GM23338 (cell line): ENCODE results near the gene PPP1R36. TPM values are rescaled to one million over a fixed set of nuclear protein-coding genes. Genes with fewer than 3 reads are reported as not detected.

Experiments used
- ATAC-seq: fragments of 200-7000 bp; cut with Tn5 transposase; 3 replicates; pipeline ENCODE4 v1.9.1; 2020
- DNase-seq: peaks from one replicate; pipeline ENCODE4 v3.0.0-alpha.2; 2015; ENCODE audit warnings: low spot score
- H2AFZ ChIP-seq: fragments of 200-600 bp; sonication (generic); 2 replicates; pipeline ENCODE4 v1.8.0; 2016; ENCODE audit warnings: antibody characterized with exemption, mild to moderate bottlenecking, moderate library complexity
- H3F3A ChIP-seq: fragments of 200-600 bp; sonication (generic); replicated peaks from 2 replicates; pipeline ENCODE4 v1.8.0; 2017; ENCODE audit warnings: antibody characterized with exemption, mixed run types, low read depth
- H3K27ac ChIP-seq: fragments of 200-600 bp; sonication (generic); 2 replicates; pipeline ENCODE4 v1.6.1; 2016; ENCODE audit warnings: low read depth
- H3K27me3 ChIP-seq: fragments of 200-600 bp; sonication (generic); 2 replicates; pipeline ENCODE4 v1.8.0; 2016; ENCODE audit warnings: mild to moderate bottlenecking, mixed run types, moderate library complexity; ENCODE audit not compliant: insufficient read depth
- H3K36me3 ChIP-seq: fragments of 200-600 bp; sonication (generic); 2 replicates; pipeline ENCODE4 v1.8.0; 2016; ENCODE audit warnings: mild to moderate bottlenecking; ENCODE audit not compliant: insufficient read depth
- H3K4me1 ChIP-seq: fragments of 200-600 bp; sonication (generic); 2 replicates; pipeline ENCODE4 v1.8.0; 2016; ENCODE audit warnings: mild to moderate bottlenecking, moderate library complexity; ENCODE audit not compliant: insufficient read depth
- H3K4me2 ChIP-seq: fragments of 200-600 bp; sonication (generic); 2 replicates; pipeline ENCODE4 v1.7.1; 2017; ENCODE audit warnings: mixed run types
- H3K4me3 ChIP-seq: fragments of 200-600 bp; sonication (generic); 2 replicates; pipeline ENCODE4 v1.6.1; 2016; ENCODE audit warnings: mixed run types
- H3K79me2 ChIP-seq: fragments of 200-600 bp; sonication (generic); replicated peaks from 2 replicates; pipeline ENCODE4 v1.8.0; 2017; ENCODE audit warnings: mild to moderate bottlenecking; ENCODE audit not compliant: insufficient read depth
- H3K9me2 ChIP-seq: fragments of 200-600 bp; sonication (generic); 2 replicates; pipeline ENCODE4 v1.8.0; 2017; ENCODE audit not compliant: insufficient read depth
- H4K20me1 ChIP-seq: fragments of 200-600 bp; sonication (generic); replicated peaks from 2 replicates; pipeline ENCODE4 v1.8.0; 2017; ENCODE audit warnings: mild to moderate bottlenecking; ENCODE audit not compliant: insufficient read depth
- H3K27ac Mint-ChIP-seq: 2 replicates; pipeline ENCODE4 v1.8.0; 2020; ENCODE audit warnings: inconsistent platforms, mild to moderate bottlenecking, moderate library complexity, mixed read lengths
- H3K27me3 Mint-ChIP-seq: 3 replicates; pipeline ENCODE4 v1.8.0; 2022; ENCODE audit warnings: low read depth, mild to moderate bottlenecking, moderate library complexity, mixed read lengths, inconsistent platforms; ENCODE audit not compliant: insufficient read depth, poor library complexity
- H3K36me3 Mint-ChIP-seq: 3 replicates; pipeline ENCODE4 v1.8.0; 2021; ENCODE audit warnings: low read depth, mild to moderate bottlenecking, inconsistent platforms, moderate library complexity, mixed read lengths
- H3K4me1 Mint-ChIP-seq: 3 replicates; pipeline ENCODE4 v1.8.0; 2020; ENCODE audit warnings: mild to moderate bottlenecking, inconsistent platforms, mixed read lengths
- H3K4me3 Mint-ChIP-seq: 3 replicates; pipeline ENCODE4 v1.8.0; 2021; ENCODE audit warnings: moderate library complexity, mild to moderate bottlenecking, inconsistent platforms, mixed read lengths
- H3K9me3 Mint-ChIP-seq: 3 replicates; pipeline ENCODE4 v1.8.0; 2020; ENCODE audit warnings: moderate library complexity, mild to moderate bottlenecking, inconsistent platforms, mixed read lengths
- CREB1 ChIP-seq: fragments of 250-450 bp; sonication (Bioruptor Pico); IDR thresholded peaks from 2 replicates; pipeline ENCODE4 v1.5.0; 2020; ENCODE audit warnings: low read depth, mild to moderate bottlenecking, moderate library complexity
- EZH2 ChIP-seq: fragments of 200-600 bp; sonication (generic); IDR thresholded peaks from one replicate; pipeline ENCODE4 v1.8.0; 2017; ENCODE audit warnings: antibody characterized with exemption, mild to moderate bottlenecking, low read depth; ENCODE audit not compliant: unreplicated experiment
- EZH2phosphoT487 ChIP-seq: fragments of 200-600 bp; sonication (generic); IDR thresholded peaks from one replicate; pipeline ENCODE4 v1.8.1; 2018; ENCODE audit warnings: antibody characterized with exemption; ENCODE audit not compliant: unreplicated experiment
- NANOG ChIP-seq: IDR thresholded peaks from 2 replicates; pipeline ENCODE4 v1.6.1; 2016; ENCODE audit warnings: antibody characterized with exemption, borderline replicate concordance
- POLR2AphosphoS5 ChIP-seq: IDR thresholded peaks from 2 replicates; pipeline ENCODE4 v1.6.1; 2016; ENCODE audit warnings: antibody characterized with exemption, low read depth
- STAT1 ChIP-seq: IDR thresholded peaks from one replicate; pipeline ENCODE4 v1.6.1; 2016; ENCODE audit warnings: antibody characterized with exemption; ENCODE audit not compliant: unreplicated experiment
- ZNF114 ChIP-seq: fragments of 250-450 bp; sonication (Bioruptor Pico); IDR thresholded peaks from 2 replicates; pipeline ENCODE4 v1.5.0; 2020; ENCODE audit warnings: mild to moderate bottlenecking, moderate library complexity
- ZNF331 ChIP-seq: fragments of 250-450 bp; sonication (Bioruptor Pico); IDR thresholded peaks from 2 replicates; pipeline ENCODE4 v1.5.0; 2020; ENCODE audit warnings: low read depth, mild to moderate bottlenecking, moderate library complexity
- polyA plus RNA-seq: library from polyadenylated mRNA; unstranded; fragments of >200 nt; fragmentation: Nextera tagmentation; extraction: Ambion mirVana; gene quantifications from 2 replicates; pipeline ENCODE4 v1.2.1, GENCODE V29; 2016
- total RNA-seq: library from RNA; depleted of rRNA; stranded (reverse); fragments of >200 nt; shearing (Covaris generic); gene quantifications from 2 replicates; pipeline ENCODE4 v1.2.3, GENCODE V29; 2014
- TF ChIP-seq, protein P1 (sequence below): fragments of 250-450 bp; sonication (Bioruptor Pico); IDR thresholded peaks from 2 replicates; pipeline ENCODE4 v1.5.0; 2020; ENCODE audit warnings: mild to moderate bottlenecking, moderate library complexity
- TF ChIP-seq, protein P2 (sequence below), 2 experiments: fragments of 200-600 bp in 1 of 2; sonication (generic) in 1 of 2; conservative IDR thresholded peaks; 2 replicates each; pipeline versions ENCODE4 v1.5.1 to v1.6.1; 2016 to 2017; ENCODE audit warnings: antibody characterized with exemption in 2 of 2, low read depth in 2 of 2, mild to moderate bottlenecking in 2 of 2, moderate library complexity in 1 of 2
- TF ChIP-seq, protein P3 (sequence below): IDR thresholded peaks from one replicate; pipeline ENCODE4 v1.6.1; 2018; ENCODE audit warnings: antibody characterized with exemption; ENCODE audit not compliant: unreplicated experiment

PPP1R36 gene
- total and polyA plus RNA-seq, 2 experiments from 2014 or later: 0.42 to 1.4 TPM

DNA sequence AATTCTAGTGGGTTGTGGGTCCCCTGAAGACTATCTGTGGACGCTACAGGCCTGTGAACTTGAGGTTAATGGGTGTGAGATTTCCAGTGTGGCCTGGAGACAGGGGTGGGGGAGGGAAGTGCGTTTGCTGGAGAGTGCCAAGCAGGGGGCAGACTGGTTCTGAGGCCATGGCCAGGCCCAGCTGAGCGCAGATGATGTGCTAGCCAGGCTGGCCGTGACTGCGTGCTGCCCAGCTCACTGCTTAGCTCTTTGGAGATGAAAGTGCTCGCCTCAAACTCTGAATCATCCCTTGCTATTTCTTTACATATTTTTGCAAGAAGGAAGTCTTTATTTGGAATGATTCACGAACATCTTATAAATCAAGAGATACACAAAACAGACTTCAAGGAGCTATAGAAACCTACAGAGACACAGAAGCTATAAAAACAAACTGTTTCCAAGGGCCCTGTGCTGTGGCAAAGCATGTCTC lies 79.2 kb downstream of the PPP1R36 start:
- TF ChIP-seq NANOG: no peak
- no peak for TF ChIP-seq EZH2
- no peak for TF ChIP-seq POLR2AphosphoS5
- TF ChIP-seq, protein P1, sequence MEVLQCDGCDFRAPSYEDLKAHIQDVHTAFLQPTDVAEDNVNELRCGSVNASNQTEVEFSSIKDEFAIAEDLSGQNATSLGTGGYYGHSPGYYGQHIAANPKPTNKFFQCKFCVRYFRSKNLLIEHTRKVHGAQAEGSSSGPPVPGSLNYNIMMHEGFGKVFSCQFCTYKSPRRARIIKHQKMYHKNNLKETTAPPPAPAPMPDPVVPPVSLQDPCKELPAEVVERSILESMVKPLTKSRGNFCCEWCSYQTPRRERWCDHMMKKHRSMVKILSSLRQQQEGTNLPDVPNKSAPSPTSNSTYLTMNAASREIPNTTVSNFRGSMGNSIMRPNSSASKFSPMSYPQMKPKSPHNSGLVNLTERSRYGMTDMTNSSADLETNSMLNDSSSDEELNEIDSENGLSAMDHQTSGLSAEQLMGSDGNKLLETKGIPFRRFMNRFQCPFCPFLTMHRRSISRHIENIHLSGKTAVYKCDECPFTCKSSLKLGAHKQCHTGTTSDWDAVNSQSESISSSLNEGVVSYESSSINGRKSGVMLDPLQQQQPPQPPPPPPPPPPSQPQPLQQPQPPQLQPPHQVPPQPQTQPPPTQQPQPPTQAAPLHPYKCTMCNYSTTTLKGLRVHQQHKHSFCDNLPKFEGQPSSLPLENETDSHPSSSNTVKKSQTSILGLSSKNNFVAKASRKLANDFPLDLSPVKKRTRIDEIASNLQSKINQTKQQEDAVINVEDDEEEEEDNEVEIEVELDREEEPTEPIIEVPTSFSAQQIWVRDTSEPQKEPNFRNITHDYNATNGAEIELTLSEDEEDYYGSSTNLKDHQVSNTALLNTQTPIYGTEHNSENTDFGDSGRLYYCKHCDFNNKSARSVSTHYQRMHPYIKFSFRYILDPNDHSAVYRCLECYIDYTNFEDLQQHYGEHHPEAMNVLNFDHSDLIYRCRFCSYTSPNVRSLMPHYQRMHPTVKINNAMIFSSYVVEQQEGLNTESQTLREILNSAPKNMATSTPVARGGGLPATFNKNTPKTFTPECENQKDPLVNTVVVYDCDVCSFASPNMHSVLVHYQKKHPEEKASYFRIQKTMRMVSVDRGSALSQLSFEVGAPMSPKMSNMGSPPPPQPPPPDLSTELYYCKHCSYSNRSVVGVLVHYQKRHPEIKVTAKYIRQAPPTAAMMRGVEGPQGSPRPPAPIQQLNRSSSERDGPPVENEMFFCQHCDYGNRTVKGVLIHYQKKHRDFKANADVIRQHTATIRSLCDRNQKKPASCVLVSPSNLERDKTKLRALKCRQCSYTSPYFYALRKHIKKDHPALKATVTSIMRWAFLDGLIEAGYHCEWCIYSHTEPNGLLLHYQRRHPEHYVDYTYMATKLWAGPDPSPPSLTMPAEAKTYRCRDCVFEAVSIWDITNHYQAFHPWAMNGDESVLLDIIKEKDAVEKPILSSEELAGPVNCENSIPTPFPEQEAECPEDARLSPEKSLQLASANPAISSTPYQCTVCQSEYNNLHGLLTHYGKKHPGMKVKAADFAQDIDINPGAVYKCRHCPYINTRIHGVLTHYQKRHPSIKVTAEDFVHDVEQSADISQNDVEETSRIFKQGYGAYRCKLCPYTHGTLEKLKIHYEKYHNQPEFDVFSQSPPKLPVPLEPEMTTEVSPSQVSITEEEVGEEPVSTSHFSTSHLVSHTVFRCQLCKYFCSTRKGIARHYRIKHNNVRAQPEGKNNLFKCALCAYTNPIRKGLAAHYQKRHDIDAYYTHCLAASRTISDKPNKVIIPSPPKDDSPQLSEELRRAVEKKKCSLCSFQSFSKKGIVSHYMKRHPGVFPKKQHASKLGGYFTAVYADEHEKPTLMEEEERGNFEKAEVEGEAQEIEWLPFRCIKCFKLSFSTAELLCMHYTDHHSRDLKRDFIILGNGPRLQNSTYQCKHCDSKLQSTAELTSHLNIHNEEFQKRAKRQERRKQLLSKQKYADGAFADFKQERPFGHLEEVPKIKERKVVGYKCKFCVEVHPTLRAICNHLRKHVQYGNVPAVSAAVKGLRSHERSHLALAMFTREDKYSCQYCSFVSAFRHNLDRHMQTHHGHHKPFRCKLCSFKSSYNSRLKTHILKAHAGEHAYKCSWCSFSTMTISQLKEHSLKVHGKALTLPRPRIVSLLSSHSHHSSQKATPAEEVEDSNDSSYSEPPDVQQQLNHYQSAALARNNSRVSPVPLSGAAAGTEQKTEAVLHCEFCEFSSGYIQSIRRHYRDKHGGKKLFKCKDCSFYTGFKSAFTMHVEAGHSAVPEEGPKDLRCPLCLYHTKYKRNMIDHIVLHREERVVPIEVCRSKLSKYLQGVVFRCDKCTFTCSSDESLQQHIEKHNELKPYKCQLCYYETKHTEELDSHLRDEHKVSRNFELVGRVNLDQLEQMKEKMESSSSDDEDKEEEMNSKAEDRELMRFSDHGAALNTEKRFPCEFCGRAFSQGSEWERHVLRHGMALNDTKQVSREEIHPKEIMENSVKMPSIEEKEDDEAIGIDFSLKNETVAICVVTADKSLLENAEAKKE (CRISPR knock-in tag): no peak
- no peak for TF ChIP-seq ZNF114
- no peak for TF ChIP-seq ZNF331 (CRISPR knock-in tag)
- TF ChIP-seq STAT1: no peak
- TF ChIP-seq CREB1 (CRISPR knock-in tag): no peak
- TF ChIP-seq, protein P2, sequence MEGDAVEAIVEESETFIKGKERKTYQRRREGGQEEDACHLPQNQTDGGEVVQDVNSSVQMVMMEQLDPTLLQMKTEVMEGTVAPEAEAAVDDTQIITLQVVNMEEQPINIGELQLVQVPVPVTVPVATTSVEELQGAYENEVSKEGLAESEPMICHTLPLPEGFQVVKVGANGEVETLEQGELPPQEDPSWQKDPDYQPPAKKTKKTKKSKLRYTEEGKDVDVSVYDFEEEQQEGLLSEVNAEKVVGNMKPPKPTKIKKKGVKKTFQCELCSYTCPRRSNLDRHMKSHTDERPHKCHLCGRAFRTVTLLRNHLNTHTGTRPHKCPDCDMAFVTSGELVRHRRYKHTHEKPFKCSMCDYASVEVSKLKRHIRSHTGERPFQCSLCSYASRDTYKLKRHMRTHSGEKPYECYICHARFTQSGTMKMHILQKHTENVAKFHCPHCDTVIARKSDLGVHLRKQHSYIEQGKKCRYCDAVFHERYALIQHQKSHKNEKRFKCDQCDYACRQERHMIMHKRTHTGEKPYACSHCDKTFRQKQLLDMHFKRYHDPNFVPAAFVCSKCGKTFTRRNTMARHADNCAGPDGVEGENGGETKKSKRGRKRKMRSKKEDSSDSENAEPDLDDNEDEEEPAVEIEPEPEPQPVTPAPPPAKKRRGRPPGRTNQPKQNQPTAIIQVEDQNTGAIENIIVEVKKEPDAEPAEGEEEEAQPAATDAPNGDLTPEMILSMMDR (conservative IDR thresholded peaks at IDR 0.05; ENCODE audit: low read depth in 2 of 2): no peak; a peak in 1 of 4 replicates
- TF ChIP-seq, protein P3, sequence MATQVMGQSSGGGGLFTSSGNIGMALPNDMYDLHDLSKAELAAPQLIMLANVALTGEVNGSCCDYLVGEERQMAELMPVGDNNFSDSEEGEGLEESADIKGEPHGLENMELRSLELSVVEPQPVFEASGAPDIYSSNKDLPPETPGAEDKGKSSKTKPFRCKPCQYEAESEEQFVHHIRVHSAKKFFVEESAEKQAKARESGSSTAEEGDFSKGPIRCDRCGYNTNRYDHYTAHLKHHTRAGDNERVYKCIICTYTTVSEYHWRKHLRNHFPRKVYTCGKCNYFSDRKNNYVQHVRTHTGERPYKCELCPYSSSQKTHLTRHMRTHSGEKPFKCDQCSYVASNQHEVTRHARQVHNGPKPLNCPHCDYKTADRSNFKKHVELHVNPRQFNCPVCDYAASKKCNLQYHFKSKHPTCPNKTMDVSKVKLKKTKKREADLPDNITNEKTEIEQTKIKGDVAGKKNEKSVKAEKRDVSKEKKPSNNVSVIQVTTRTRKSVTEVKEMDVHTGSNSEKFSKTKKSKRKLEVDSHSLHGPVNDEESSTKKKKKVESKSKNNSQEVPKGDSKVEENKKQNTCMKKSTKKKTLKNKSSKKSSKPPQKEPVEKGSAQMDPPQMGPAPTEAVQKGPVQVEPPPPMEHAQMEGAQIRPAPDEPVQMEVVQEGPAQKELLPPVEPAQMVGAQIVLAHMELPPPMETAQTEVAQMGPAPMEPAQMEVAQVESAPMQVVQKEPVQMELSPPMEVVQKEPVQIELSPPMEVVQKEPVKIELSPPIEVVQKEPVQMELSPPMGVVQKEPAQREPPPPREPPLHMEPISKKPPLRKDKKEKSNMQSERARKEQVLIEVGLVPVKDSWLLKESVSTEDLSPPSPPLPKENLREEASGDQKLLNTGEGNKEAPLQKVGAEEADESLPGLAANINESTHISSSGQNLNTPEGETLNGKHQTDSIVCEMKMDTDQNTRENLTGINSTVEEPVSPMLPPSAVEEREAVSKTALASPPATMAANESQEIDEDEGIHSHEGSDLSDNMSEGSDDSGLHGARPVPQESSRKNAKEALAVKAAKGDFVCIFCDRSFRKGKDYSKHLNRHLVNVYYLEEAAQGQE: no peak
- TF ChIP-seq EZH2phosphoT487: no peak
- Histone ChIP-seq H4K20me1 (no peaks in the 10 kb centered on the region), H3K36me3 (no peaks in the 10 kb centered on the region), H3K27ac (no peak overlapping the region), H3K4me1 (peaks cover 6% of the 10 kb centered on the region; the same call in 1 of the 2 replicates), H3F3A (no peaks in the 10 kb centered on the region), H3K9me2 (no peaks in the 10 kb centered on the region; the same call in none of the 2 replicates), H3K79me2 (no peaks in the 10 kb centered on the region), H3K27me3 (no peaks in the 10 kb centered on the region), H2AFZ (peak overlapping the region; percentile 57), H3K4me2 (no peak overlapping the region), H3K4me3 (no peak overlapping the region)
- ATAC-seq (peak; percentile 67), DNase-seq (no peak)
- Mint-ChIP-seq H3K27ac (no peak overlapping the region), H3K36me3 (no peaks in the 10 kb centered on the region), H3K4me3 (no peak overlapping the region), H3K27me3 (peaks cover 4% of the 10 kb centered on the region), H3K4me1 (peaks cover 20% of the 10 kb centered on the region), H3K9me3 (no peaks in the 10 kb centered on the region)
